IMR-90 (cell line): ENCODE results near the gene CSAD. TPM values are rescaled to one million over a fixed set of nuclear protein-coding genes. Genes with fewer than 3 reads are reported as not detected.

Source experiments
- ATAC-seq: fragments of 200-7000 bp; cut with Tn5 transposase; 2 replicates; pipeline ENCODE4 v1.9.1; 2020; ENCODE audit warnings: low read depth, mild to moderate bottlenecking, moderate library complexity
- BruUV-seq: library from RNA; stranded (reverse); fragments of 400-500 nt; replicated peaks from 2 replicates; lab custom pipeline; 2021; lab: Mats Ljungman, UMichigan
- CTCF ChIA-PET: fragments of 300-600 bp; formaldehyde crosslinking; extraction: SDS; loops from one replicate; lab custom pipeline; 2021; ENCODE audit warnings: antibody characterized with exemption; lab: Yijun Ruan, JAX
- POLR2A ChIA-PET: fragments of 300-600 bp; sonication (Branson Sonifier 250); formaldehyde crosslinking; loops from one replicate; lab custom pipeline; 2022; ENCODE audit warnings: antibody characterized with exemption; ENCODE audit not compliant: unreplicated experiment; lab: Charles Lee
- DNase-seq: peaks from one replicate; pipeline ENCODE4 v3.0.0; 2013
- H2AFZ ChIP-seq: replicated peaks from 2 replicates; pipeline ENCODE3; 2013; ENCODE audit warnings: low read length, mild to moderate bottlenecking; ENCODE audit not compliant: poor library complexity
- H2AK5ac ChIP-seq: 2 replicates; pipeline ENCODE4 v1.6.1; 2013; ENCODE audit warnings: low read depth, low read length, inconsistent platforms
- H2AK9ac ChIP-seq: replicated peaks from 2 replicates; pipeline ENCODE3; 2013; ENCODE audit warnings: mild to moderate bottlenecking, low read depth, low read length, moderate library complexity; ENCODE audit not compliant: poor library complexity
- H2BK120ac ChIP-seq: 2 replicates; pipeline ENCODE4 v1.6.1; 2013; ENCODE audit warnings: low read depth, low read length, inconsistent platforms
- H2BK15ac ChIP-seq: 3 replicates; pipeline ENCODE4 v1.6.1; 2013; ENCODE audit warnings: low read depth, low read length, inconsistent platforms
- H2BK20ac ChIP-seq: 2 replicates; pipeline ENCODE4 v1.6.1; 2013; ENCODE audit warnings: low read depth, mild to moderate bottlenecking, inconsistent platforms, low read length, moderate library complexity
- H2BK5ac ChIP-seq: 2 replicates; pipeline ENCODE4 v1.6.1; 2013; ENCODE audit warnings: mild to moderate bottlenecking, low read depth, low read length, inconsistent platforms; ENCODE audit not compliant: poor library complexity, severe bottlenecking
- H3K14ac ChIP-seq: replicated peaks from 2 replicates; pipeline ENCODE4 v1.6.1; 2013; ENCODE audit warnings: low read depth, low read length, inconsistent platforms
- H3K18ac ChIP-seq: 2 replicates; pipeline ENCODE4 v1.6.1; 2013; ENCODE audit warnings: low read depth, low read length, control low read depth
- H3K23ac ChIP-seq: 2 replicates; pipeline ENCODE4 v1.6.1; 2013; ENCODE audit warnings: low read depth, low read length, inconsistent platforms
- H3K27ac ChIP-seq: 2 replicates; pipeline ENCODE4 v1.5.1; 2013; ENCODE audit warnings: mild to moderate bottlenecking, control low read depth, low read length; ENCODE audit not compliant: insufficient read depth
- H3K27me3 ChIP-seq: 2 replicates; pipeline ENCODE4 v1.6.1; 2013; ENCODE audit warnings: low read length; ENCODE audit not compliant: control insufficient read depth, insufficient read depth
- H3K36me3 ChIP-seq: 2 replicates; pipeline ENCODE4 v1.6.1; 2013; ENCODE audit warnings: low read length, mixed read lengths; ENCODE audit not compliant: control insufficient read depth, insufficient read depth
- H3K4ac ChIP-seq: 2 replicates; pipeline ENCODE4 v1.6.1; 2013; ENCODE audit warnings: low read depth, low read length, inconsistent platforms
- H3K4me1 ChIP-seq: 2 replicates; pipeline ENCODE4 v1.6.1; 2013; ENCODE audit warnings: low read length, mixed read lengths; ENCODE audit not compliant: control insufficient read depth, insufficient read depth
- H3K4me2 ChIP-seq: 2 replicates; pipeline ENCODE4 v1.6.1; 2013; ENCODE audit warnings: low read depth, mild to moderate bottlenecking, control low read depth, low read length, moderate library complexity
- H3K4me3 ChIP-seq: 2 replicates; pipeline ENCODE4 v1.5.1; 2013; ENCODE audit warnings: low read depth, mild to moderate bottlenecking, control low read depth, low read length, moderate library complexity; ENCODE audit not compliant: insufficient read depth
- H3K56ac ChIP-seq: 2 replicates; pipeline ENCODE4 v1.6.1; 2013; ENCODE audit warnings: low read length, inconsistent platforms; ENCODE audit not compliant: insufficient read depth; ENCODE audit errors: extremely low read depth
- H3K79me1 ChIP-seq, 2 experiments: 2 replicates each; pipeline ENCODE4 v1.6.1; 2013; ENCODE audit warnings: low read length in 2 of 2, inconsistent platforms in 1 of 2, low read depth in 1 of 2
- H3K9ac ChIP-seq: 2 replicates; pipeline ENCODE4 v1.6.1; 2013; ENCODE audit warnings: low read depth, low read length, control low read depth
- H3K9me1 ChIP-seq: 2 replicates; pipeline ENCODE4 v1.6.1; 2013; ENCODE audit warnings: low read length, inconsistent platforms; ENCODE audit not compliant: insufficient read depth
- H3K9me3 ChIP-seq: 2 replicates; pipeline ENCODE4 v1.6.1; 2013; ENCODE audit warnings: low read length; ENCODE audit not compliant: control insufficient read depth, insufficient read depth
- H4K20me1 ChIP-seq: 2 replicates; pipeline ENCODE4 v1.6.1; 2013; ENCODE audit warnings: low read length, inconsistent platforms; ENCODE audit not compliant: insufficient read depth
- H4K5ac ChIP-seq: 2 replicates; pipeline ENCODE4 v1.6.1; 2013; ENCODE audit warnings: mild to moderate bottlenecking, low read depth, low read length, control low read depth
- H4K8ac ChIP-seq, 2 experiments: 2 replicates each; pipeline ENCODE4 v1.6.1; 2013; ENCODE audit warnings: low read depth in 2 of 2, low read length in 2 of 2, control low read depth in 1 of 2, inconsistent platforms in 1 of 2
- H4K91ac ChIP-seq: 2 replicates; pipeline ENCODE4 v1.6.1; 2013; ENCODE audit warnings: low read depth, low read length, inconsistent platforms; ENCODE audit not compliant: insufficient read depth
- BHLHE40 ChIP-seq: fragments of 150-350 bp; IDR thresholded peaks from 2 replicates; pipeline ENCODE4 v1.6.1; 2016; ENCODE audit warnings: mild to moderate bottlenecking, low read depth, low read length
- CEBPB ChIP-seq: IDR thresholded peaks from 2 replicates; pipeline ENCODE4 v1.6.1; 2012; ENCODE audit warnings: low read depth, low read length, improper control_type of control experiment
- CHD1 ChIP-seq: IDR thresholded peaks from 2 replicates; pipeline ENCODE4 v1.6.1; 2012; ENCODE audit warnings: low read depth, low read length, improper control_type of control experiment
- FOS ChIP-seq: fragments of 150-350 bp; IDR thresholded peaks from 2 replicates; pipeline ENCODE4 v1.6.1; 2016; ENCODE audit warnings: low read depth, low read length
- MAFK ChIP-seq: IDR thresholded peaks from 2 replicates; pipeline ENCODE4 v1.6.1; 2012; ENCODE audit warnings: low read depth, low read length, improper control_type of control experiment
- MAZ ChIP-seq: IDR thresholded peaks from 2 replicates; pipeline ENCODE4 v1.6.1; 2012; ENCODE audit warnings: low read depth, mild to moderate bottlenecking, low read length, improper control_type of control experiment, moderate library complexity, borderline replicate concordance
- MXI1 ChIP-seq: IDR thresholded peaks from 2 replicates; pipeline ENCODE4 v1.6.1; 2012; ENCODE audit warnings: low read depth, mild to moderate bottlenecking, low read length, moderate library complexity, borderline replicate concordance
- POLR2A ChIP-seq: IDR thresholded peaks from 2 replicates; pipeline ENCODE4 v1.6.1; 2012; ENCODE audit warnings: mild to moderate bottlenecking, low read depth, low read length
- RAD21 ChIP-seq: IDR thresholded peaks from 2 replicates; pipeline ENCODE4 v1.6.1; 2012; ENCODE audit warnings: low read length, improper control_type of control experiment
- RCOR1 ChIP-seq: IDR thresholded peaks from 2 replicates; pipeline ENCODE4 v1.6.1; 2012; ENCODE audit warnings: mild to moderate bottlenecking, low read length, improper control_type of control experiment; ENCODE audit not compliant: insufficient replicate concordance
- RFX5 ChIP-seq: IDR thresholded peaks from 2 replicates; pipeline ENCODE4 v1.8.0; 2012; ENCODE audit warnings: low read depth, mild to moderate bottlenecking, low read length, moderate library complexity
- SMC3 ChIP-seq: fragments of 150-350 bp; IDR thresholded peaks from 2 replicates; pipeline ENCODE4 v1.6.1; 2016; ENCODE audit warnings: low read depth, mild to moderate bottlenecking, antibody characterized with exemption, low read length, moderate library complexity
- whole genome bisulfite sequencing, 2 experiments: methylation state at CpG; one replicate each; pipeline versions ENCODE4 v1.1.5 to v1.1.7; 2013; ENCODE audit warnings: missing lambda C conversion rate in 2 of 2; ENCODE audit not compliant: insufficient read length in 1 of 2; ENCODE audit errors: extremely low coverage in 2 of 2; 5-methylcytosine and 5-hydroxymethylcytosine counted together
- dilution Hi-C: fragments of 300-500 bp; cut with HindIII; formaldehyde crosslinking; loops from one replicate; pipeline ENCODE4 v1.14.3; 2018; ENCODE audit warnings: low sequenced_read_pairs; ENCODE audit not compliant: unreplicated experiment
- in situ Hi-C: fragments of 300-500 bp; cut with MboI; formaldehyde crosslinking; loops from 3 replicates; pipeline ENCODE4 v1.14.3; 2019; ENCODE audit warnings: low sequenced_read_pairs, inconsistent platforms, mixed read lengths
- intact Hi-C: fragments of 100-400 bp; cut with micrococcal nuclease; formaldehyde crosslinking; loops from 2 replicates; pipeline ENCODE4 v1.10.0; 2022
- polyA plus RNA-seq, 3 experiments: library from polyadenylated mRNA; depleted of rRNA; stranded (reverse); fragments of >200 nt; gene quantifications; 2 replicates each; pipeline ENCODE4 v1.2.3, GENCODE V29; 2012; ENCODE audit warnings: low replicate concordance in 1 of 3
- total RNA-seq: library from RNA; depleted of rRNA; stranded (reverse); fragments of >200 nt; gene quantifications from 2 replicates; pipeline ENCODE4 v1.2.3, GENCODE V29; 2012
- TF ChIP-seq, protein P1 (sequence below): fragments of 150-350 bp; IDR thresholded peaks from 2 replicates; pipeline ENCODE4 v1.6.1; 2017; ENCODE audit warnings: mild to moderate bottlenecking, antibody characterized with exemption, low read length, low read depth
- TF ChIP-seq, protein P2 (sequence below): conservative IDR thresholded peaks from 2 replicates; pipeline ENCODE4 v1.5.1; 2012; ENCODE audit warnings: mild to moderate bottlenecking, low read depth, low read length, improper control_type of control experiment
- TF ChIP-seq, protein P3 (sequence below): fragments of 150-350 bp; IDR thresholded peaks from 2 replicates; pipeline ENCODE4 v1.6.1; 2016; ENCODE audit warnings: low read depth, mild to moderate bottlenecking, low read length, moderate library complexity, borderline replicate concordance

Gene CSAD
- total and polyA plus RNA-seq, 2 of the 4 experiments (the other 2 are of a cell fraction), result 5.4 to 45.6 TPM

DNA sequence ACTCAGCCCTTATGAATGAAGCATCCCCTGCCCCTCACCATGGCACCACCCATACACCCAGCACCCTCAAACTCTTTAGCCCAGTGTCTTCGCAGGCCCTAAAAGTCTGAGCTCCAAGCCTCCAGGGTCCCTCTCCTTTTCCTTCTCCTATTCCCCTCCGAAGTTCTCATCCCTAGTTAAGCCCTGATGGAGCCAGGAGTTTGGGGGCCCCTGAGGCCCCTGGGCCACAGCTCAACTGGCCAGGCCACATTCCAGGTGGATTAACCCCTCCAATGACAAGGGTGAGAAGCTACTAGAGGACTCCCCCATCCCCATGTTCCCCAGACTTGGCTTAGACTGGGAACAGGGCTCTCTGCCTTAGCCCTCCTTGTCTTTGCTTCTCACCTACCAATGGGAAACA lies 48.7 kb upstream of the CSAD start:
- in situ Hi-C loops, result no loop called here
- intact Hi-C loops, result no loop called here
- peaks cover 5 to 30% of the 10 kb centered on the region in 2 experiments; a peak in 2 of 4 replicates for H3K79me1 ChIP-seq
- no peak for TF ChIP-seq SMC3
- TF ChIP-seq CEBPB, result no peak
- TF ChIP-seq, protein P1, sequence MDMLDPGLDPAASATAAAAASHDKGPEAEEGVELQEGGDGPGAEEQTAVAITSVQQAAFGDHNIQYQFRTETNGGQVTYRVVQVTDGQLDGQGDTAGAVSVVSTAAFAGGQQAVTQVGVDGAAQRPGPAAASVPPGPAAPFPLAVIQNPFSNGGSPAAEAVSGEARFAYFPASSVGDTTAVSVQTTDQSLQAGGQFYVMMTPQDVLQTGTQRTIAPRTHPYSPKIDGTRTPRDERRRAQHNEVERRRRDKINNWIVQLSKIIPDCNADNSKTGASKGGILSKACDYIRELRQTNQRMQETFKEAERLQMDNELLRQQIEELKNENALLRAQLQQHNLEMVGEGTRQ, result no peak
- no peak for TF ChIP-seq RCOR1
- no peak for TF ChIP-seq BHLHE40
- TF ChIP-seq, protein P2, sequence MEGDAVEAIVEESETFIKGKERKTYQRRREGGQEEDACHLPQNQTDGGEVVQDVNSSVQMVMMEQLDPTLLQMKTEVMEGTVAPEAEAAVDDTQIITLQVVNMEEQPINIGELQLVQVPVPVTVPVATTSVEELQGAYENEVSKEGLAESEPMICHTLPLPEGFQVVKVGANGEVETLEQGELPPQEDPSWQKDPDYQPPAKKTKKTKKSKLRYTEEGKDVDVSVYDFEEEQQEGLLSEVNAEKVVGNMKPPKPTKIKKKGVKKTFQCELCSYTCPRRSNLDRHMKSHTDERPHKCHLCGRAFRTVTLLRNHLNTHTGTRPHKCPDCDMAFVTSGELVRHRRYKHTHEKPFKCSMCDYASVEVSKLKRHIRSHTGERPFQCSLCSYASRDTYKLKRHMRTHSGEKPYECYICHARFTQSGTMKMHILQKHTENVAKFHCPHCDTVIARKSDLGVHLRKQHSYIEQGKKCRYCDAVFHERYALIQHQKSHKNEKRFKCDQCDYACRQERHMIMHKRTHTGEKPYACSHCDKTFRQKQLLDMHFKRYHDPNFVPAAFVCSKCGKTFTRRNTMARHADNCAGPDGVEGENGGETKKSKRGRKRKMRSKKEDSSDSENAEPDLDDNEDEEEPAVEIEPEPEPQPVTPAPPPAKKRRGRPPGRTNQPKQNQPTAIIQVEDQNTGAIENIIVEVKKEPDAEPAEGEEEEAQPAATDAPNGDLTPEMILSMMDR, result no peak
- no peak for TF ChIP-seq POLR2A
- no peak for TF ChIP-seq CHD1
- TF ChIP-seq MXI1, result no peak
- TF ChIP-seq MAFK, result no peak
- no peak for TF ChIP-seq MAZ
- TF ChIP-seq RFX5, result no peak
- TF ChIP-seq RAD21, result no peak
- TF ChIP-seq, protein P3, sequence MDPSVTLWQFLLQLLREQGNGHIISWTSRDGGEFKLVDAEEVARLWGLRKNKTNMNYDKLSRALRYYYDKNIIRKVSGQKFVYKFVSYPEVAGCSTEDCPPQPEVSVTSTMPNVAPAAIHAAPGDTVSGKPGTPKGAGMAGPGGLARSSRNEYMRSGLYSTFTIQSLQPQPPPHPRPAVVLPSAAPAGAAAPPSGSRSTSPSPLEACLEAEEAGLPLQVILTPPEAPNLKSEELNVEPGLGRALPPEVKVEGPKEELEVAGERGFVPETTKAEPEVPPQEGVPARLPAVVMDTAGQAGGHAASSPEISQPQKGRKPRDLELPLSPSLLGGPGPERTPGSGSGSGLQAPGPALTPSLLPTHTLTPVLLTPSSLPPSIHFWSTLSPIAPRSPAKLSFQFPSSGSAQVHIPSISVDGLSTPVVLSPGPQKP, result no peak
- no peak for TF ChIP-seq FOS
- CTCF ChIA-PET, result no interaction called here
- H4K8ac ChIP-seq, result no peak overlapping the region
- no peaks in the 10 kb centered on the region for H3K9me3 ChIP-seq
- POLR2A ChIA-PET, result interaction anchor here (0.8 kb wide), 1 partner anchor 9 kb away, joined by 3 read pairs; no protein-coding TSS in a partner anchor
- no peak overlapping the region for H3K23ac ChIP-seq
- H3K18ac ChIP-seq, result no peak overlapping the region
- peaks cover 3% of the 10 kb centered on the region; the same call in 1 of the 2 replicates for H3K27me3 ChIP-seq
- no peaks in the 10 kb centered on the region for H4K20me1 ChIP-seq
- WGBS, 2 experiments, result 75% methylated on average over 2 of the region's 2 CpGs; no CpG with 5 or more reads in 1 of the 2 experiments
- H2BK15ac ChIP-seq, result no peak overlapping the region
- ATAC-seq (no peak), DNase-seq (no peak)
- H3K14ac ChIP-seq, result no peak overlapping the region
- no peak overlapping the region for H3K4me3 ChIP-seq
- no peak overlapping the region for H2AK5ac ChIP-seq
- no peak overlapping the region for H3K9ac ChIP-seq
- no peak overlapping the region for H2AFZ ChIP-seq
- no peak overlapping the region for H2BK5ac ChIP-seq
- peaks cover 30% of the 10 kb centered on the region for H3K4me1 ChIP-seq
- no peak overlapping the region for H2BK20ac ChIP-seq
- H3K4ac ChIP-seq, result no peak overlapping the region
- no peak overlapping the region for H2BK120ac ChIP-seq
- BruUV-seq, result no TSS peak
- no peak overlapping the region for H3K27ac ChIP-seq
- no peak overlapping the region for H3K4me2 ChIP-seq
- H3K36me3 ChIP-seq, result peaks cover 4% of the 10 kb centered on the region; the same call in 1 of the 2 replicates
- no peak overlapping the region for H3K56ac ChIP-seq
- no peak overlapping the region for H4K91ac ChIP-seq
- peaks cover 27% of the 10 kb centered on the region for H3K9me1 ChIP-seq
- dilution Hi-C loops, result no loop called here
- H2AK9ac ChIP-seq, result no peak overlapping the region
- H4K5ac ChIP-seq, result no peak overlapping the region
